Measurements from ENCODE around the gene SPAG5. TPM values are rescaled to one million over a fixed set of nuclear protein-coding genes. Genes with fewer than 3 reads are reported as not detected.

Gene SPAG5
- total and polyA plus RNA-seq, 10 of the 15 experiments (the other 5 are each of a cell fraction or from before 2014, with no cell fraction given), result 73.5 to 171 (median 106) TPM

DNA sequence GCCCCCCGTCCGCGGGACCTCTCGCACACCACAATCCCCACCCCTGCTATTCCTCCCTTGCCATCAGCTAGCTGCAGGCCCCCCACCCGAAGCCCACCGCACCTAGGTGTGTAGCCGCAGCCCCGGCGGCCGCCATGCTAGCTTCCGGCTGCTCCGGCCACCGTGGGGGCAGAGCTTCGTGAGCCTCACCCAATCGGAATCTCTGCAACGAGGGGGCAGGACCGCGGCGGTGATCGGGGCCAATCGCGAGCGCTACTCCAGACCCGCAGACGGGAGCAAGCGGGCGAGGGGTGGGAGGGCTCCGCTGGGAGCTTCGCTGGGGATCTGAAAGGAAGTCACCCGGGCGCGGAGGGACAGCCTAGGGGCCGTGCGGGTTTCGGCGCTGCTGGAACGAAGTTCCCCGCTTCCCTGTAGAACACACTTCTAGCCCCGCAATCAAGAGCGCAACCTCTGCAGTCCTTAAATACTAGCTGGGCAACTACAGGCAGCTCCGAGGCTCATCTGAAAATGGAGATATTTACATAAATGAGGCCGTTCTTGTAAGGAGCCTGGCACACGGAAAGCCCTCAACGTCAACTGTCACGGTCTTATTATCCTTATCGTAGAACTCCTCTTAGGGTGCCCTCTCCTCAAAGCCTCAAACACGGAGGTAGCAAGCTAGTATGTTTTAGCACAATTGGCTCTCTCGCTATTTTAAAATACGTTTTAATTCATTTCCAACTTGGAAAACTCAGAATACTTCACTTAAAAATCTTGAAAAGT is 27.3 kb downstream of the SPAG5 start, which contains the start of gene PIGS (continued):
- TF ChIP-seq TBL1XR1 (IDR thresholded peaks at IDR 0.05; ENCODE audit: low read depth, low read length) (no peak), ZNF207 (IDR thresholded peaks at IDR 0.05; ENCODE audit: borderline replicate concordance) (0 out of 2 replicates have a peak, but pooled peaks have one; percentile 5), MEF2B (IDR thresholded peaks at IDR 0.05; ENCODE audit: partially characterized antibody, poor library complexity, severe bottlenecking) (peak; percentile 53), POLR2AphosphoS5 (IDR thresholded peaks at IDR 0.05; ENCODE audit: low read length) (peak; percentile 75)
- TF ChIP-seq, protein P1, sequence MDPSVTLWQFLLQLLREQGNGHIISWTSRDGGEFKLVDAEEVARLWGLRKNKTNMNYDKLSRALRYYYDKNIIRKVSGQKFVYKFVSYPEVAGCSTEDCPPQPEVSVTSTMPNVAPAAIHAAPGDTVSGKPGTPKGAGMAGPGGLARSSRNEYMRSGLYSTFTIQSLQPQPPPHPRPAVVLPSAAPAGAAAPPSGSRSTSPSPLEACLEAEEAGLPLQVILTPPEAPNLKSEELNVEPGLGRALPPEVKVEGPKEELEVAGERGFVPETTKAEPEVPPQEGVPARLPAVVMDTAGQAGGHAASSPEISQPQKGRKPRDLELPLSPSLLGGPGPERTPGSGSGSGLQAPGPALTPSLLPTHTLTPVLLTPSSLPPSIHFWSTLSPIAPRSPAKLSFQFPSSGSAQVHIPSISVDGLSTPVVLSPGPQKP (IDR thresholded peaks at IDR 0.05; ENCODE audit: low read depth, low read length), result 0 out of 2 replicates have a peak, but pooled peaks have one; percentile 53

DNA sequence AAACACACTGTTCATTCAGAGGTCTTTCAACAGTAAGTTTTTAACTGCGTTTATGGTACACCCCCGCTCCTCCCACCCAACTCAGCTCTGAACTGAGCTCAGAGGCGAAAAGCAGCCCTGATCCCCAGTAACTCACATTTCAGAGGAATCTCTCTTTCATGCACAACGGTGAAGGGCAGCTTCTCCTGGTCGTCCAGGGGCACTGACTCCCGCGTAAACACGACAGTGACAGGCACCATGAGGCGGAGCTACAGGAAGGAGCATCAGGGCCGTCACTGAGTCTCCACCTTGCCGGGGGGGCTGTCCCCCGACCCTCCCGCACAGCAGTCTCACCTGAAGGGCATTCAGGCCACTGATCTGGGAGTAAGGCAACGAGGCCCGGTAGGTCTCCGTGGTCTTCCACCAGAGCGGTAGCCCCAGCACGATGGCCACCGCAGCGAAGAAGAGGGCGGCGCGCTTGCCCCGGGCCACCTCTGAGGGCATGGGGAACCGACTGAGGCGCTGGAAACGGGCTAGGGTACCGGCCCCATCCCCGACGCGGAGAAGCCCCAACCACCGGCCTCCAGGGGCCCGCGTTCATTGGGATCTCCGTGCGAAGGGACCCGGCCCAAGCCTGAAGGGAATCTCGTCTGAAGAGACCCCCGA is 28.0 kb downstream of the SPAG5 start:
- no peak for DNase-seq (ENCODE audit: low read depth, low spot score)
- ChIA-PET SMC1A (ENCODE audit: uncharacterized antibody, unreplicated experiment) (interaction anchor here (0.6 to 8.3 kb wide), 9 partner anchors 10 to 73 kb away, joined by 3 to 89 read pairs (median 5); no protein-coding TSS in a partner anchor), POLR2A (interaction anchor here (0.7 to 9.9 kb wide), 16 partner anchors 9 to 235 kb away, joined by 3 to 148 read pairs (median 4); partner anchors contain the start of genes BLTP2, IFT20, RPL23A and SPAG5), CTCF (interaction anchor here (1.2 to 6.6 kb wide), 7 partner anchors 22 to 87 kb away, joined by 4 to 83 read pairs (median 7); partner anchors contain the start of gene RSKR), RAD21 (ENCODE audit: unreplicated experiment) (interaction anchor here (0.9 to 7.1 kb wide), 9 partner anchors 19 to 156 kb away, joined by 3 to 102 read pairs (median 6); partner anchors contain the start of genes BLTP2, PROCA1, SPAG5 and UNC119)
- H3K9ac ChIP-seq (ENCODE audit: control insufficient read depth, insufficient read depth, low read length), result peak overlapping the region; percentile 90
- H3K4me3 ChIP-seq, result peak overlapping the region; percentile 90
- peak overlapping the region; percentile 84 for H3K27ac ChIP-seq (ENCODE audit: control insufficient read depth, insufficient read depth)
- H3K79me2 ChIP-seq (ENCODE audit: control insufficient read depth, insufficient read depth, low read length), result peaks cover 70% of the 10 kb centered on the region
- H3K4me2 ChIP-seq (ENCODE audit: control insufficient read depth, insufficient read depth), result peak overlapping the region; percentile 81
- no peaks in the 10 kb centered on the region for H3K27me3 ChIP-seq (replicated peaks in 1 of 2; ENCODE audit: control insufficient read depth in 2 of 2, insufficient read depth in 2 of 2, low read length in 1 of 2)
- H3K4me1 ChIP-seq (ENCODE audit: control insufficient read depth, insufficient read depth, low read length), result peaks cover 23% of the 10 kb centered on the region
- peak overlapping the region; percentile 79 for H2AFZ ChIP-seq (ENCODE audit: control insufficient read depth, low read depth, low read length)
- H3K36me3 ChIP-seq (ENCODE audit: control insufficient read depth in 2 of 2, insufficient read depth in 2 of 2, low read length in 1 of 2), result peaks cover 0 to 16% of the 10 kb centered on the region in 2 experiments; a peak in 1 of 4 replicates
- in situ Hi-C loops (cut with MboI) (loop anchor here (25.0 kb wide), 1 partner anchor 1084 kb away; no protein-coding TSS in a partner anchor), intact Hi-C loops (cut with micrococcal nuclease; ENCODE audit: unreplicated experiment) (loop anchor here (5.0 kb wide), 1 partner anchor 51 kb away; no protein-coding TSS in a partner anchor)
- peak; percentile 62 for ATAC-seq
- H3K9me3 ChIP-seq (replicated peaks; ENCODE audit: control insufficient read depth, insufficient read depth, low read length), result no peaks in the 10 kb centered on the region
- no TSS peak for BruUV-seq (replicated peaks)
- peak; percentile 81 for FAIRE-seq
- 2% methylated on average over 39 of the region's 39 CpGs for WGBS (ENCODE audit: insufficient coverage, insufficient replicate concordance, low lambda C conversion rate, missing lambda C conversion rate)
- H4K20me1 ChIP-seq (ENCODE audit: control insufficient read depth, insufficient read depth), result no peaks in the 10 kb centered on the region
- TF ChIP-seq CREM (IDR thresholded peaks at IDR 0.05; ENCODE audit: low read depth) (0 out of 2 replicates have a peak, but pooled peaks have one; percentile 4), SIN3A (IDR thresholded peaks at IDR 0.05; ENCODE audit: low read depth, low read length) (no peak; the same call in none of the 2 replicates), ZNF384 (IDR thresholded peaks at IDR 0.05; ENCODE audit: borderline replicate concordance, low read depth, low read length) (no peak), SMAD5 (IDR thresholded peaks at IDR 0.05; ENCODE audit: low read depth) (no peak), MYC (IDR thresholded peaks at IDR 0.05; ENCODE audit: insufficient read depth, insufficient read length, insufficient replicate concordance, low read length, severe bottlenecking) (no peak), ZZZ3 (IDR thresholded peaks at IDR 0.05; ENCODE audit: control insufficient read depth, insufficient read length, low read depth) (no peak), MXI1 (IDR thresholded peaks at IDR 0.05; ENCODE audit: low read depth, low read length) (0 out of 2 replicates have a peak, but pooled peaks have one; percentile 23), LARP7 (IDR thresholded peaks at IDR 0.05) (peak; percentile 43; the same call in 1 of the 2 replicates), POLR2A (IDR thresholded peaks at IDR 0.05; ENCODE audit: low read depth, low read length) (no peak; the same call in 1 of the 2 replicates), RAD21 (IDR thresholded peaks at IDR 0.05; ENCODE audit: insufficient read depth, low read depth, low read length) (no peak)
- TF ChIP-seq, protein P2, sequence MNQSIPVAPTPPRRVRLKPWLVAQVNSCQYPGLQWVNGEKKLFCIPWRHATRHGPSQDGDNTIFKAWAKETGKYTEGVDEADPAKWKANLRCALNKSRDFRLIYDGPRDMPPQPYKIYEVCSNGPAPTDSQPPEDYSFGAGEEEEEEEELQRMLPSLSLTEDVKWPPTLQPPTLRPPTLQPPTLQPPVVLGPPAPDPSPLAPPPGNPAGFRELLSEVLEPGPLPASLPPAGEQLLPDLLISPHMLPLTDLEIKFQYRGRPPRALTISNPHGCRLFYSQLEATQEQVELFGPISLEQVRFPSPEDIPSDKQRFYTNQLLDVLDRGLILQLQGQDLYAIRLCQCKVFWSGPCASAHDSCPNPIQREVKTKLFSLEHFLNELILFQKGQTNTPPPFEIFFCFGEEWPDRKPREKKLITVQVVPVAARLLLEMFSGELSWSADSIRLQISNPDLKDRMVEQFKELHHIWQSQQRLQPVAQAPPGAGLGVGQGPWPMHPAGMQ (IDR thresholded peaks at IDR 0.05; ENCODE audit: borderline replicate concordance), result no peak

Data from GM12878 (cell line).